Osteocyte (in vitro differentiated cells): ENCODE measurements around the gene FYB1. TPM values are rescaled to one million over a fixed set of nuclear protein-coding genes. Genes with fewer than 3 reads are reported as not detected.
A peak's percentile ranks its signal among the peaks of the same experiment; 100 is the strongest.

Source experiments
- DNase-seq: peaks from one replicate; pipeline ENCODE4 v3.0.0; 2021; ENCODE audit warnings: mixed read lengths; ENCODE audit not compliant: unreplicated experiment; ENCODE audit errors: extremely low spot score
- H3K27ac Mint-ChIP-seq: one replicate; pipeline ENCODE4 v1.8.0; 2021; ENCODE audit warnings: mild to moderate bottlenecking, mixed read lengths; ENCODE audit not compliant: unreplicated experiment
- H3K27me3 Mint-ChIP-seq: one replicate; pipeline ENCODE4 v1.8.0; 2021; ENCODE audit warnings: mixed read lengths; ENCODE audit not compliant: unreplicated experiment
- H3K36me3 Mint-ChIP-seq: one replicate; pipeline ENCODE4 v1.8.0; 2021; ENCODE audit warnings: mixed read lengths; ENCODE audit not compliant: unreplicated experiment
- H3K4me1 Mint-ChIP-seq: one replicate; pipeline ENCODE4 v1.8.0; 2021; ENCODE audit warnings: mixed read lengths; ENCODE audit not compliant: unreplicated experiment
- H3K4me3 Mint-ChIP-seq: one replicate; pipeline ENCODE4 v1.8.0; 2021; ENCODE audit warnings: mild to moderate bottlenecking, moderate library complexity, mixed read lengths; ENCODE audit not compliant: unreplicated experiment
- H3K9me3 Mint-ChIP-seq: one replicate; pipeline ENCODE4 v1.8.0; 2021; ENCODE audit warnings: mixed read lengths; ENCODE audit not compliant: unreplicated experiment
- total RNA-seq: library from RNA; stranded (reverse); gene quantifications from 2 replicates; pipeline ENCODE4 v1.2.1, GENCODE V29; 2021
- TF ChIP-seq, protein P1 (sequence below): fragments of 200-600 bp; sonication (generic); IDR thresholded peaks from 2 replicates; pipeline ENCODE4 v1.5.0; 2021; ENCODE audit warnings: antibody characterized with exemption, mild to moderate bottlenecking, moderate library complexity

The FYB1 gene
- total RNA-seq, 1 donor from 2014 or later, result not detected

DNA sequence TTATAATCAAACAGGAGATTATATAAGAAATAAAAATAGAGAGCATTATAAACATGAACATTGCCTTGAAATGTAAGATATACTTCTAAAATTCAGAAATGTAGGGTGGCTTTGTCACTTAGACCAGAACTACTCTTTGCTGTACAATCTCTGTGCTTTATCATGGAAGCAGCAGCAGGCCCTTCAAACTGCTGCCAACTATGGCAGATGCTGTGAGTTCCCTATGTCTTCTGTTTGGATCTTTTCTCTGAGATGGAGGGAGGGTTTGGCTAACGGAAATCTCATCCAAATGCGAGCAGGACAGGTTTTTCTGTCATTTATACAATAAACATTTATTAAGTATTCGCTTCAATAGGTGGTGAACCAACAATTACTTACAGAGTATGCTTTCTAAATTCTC lies 110.4 kb downstream of the FYB1 start:
- Mint-ChIP-seq H3K27ac (no peak overlapping the region), H3K4me3 (no peak overlapping the region), H3K36me3 (no peaks in the 10 kb centered on the region), H3K27me3 (no peaks in the 10 kb centered on the region), H3K9me3 (peaks cover 3% of the 10 kb centered on the region), H3K4me1 (peaks cover 8% of the 10 kb centered on the region)
- no peak for DNase-seq
- TF ChIP-seq, protein P1, sequence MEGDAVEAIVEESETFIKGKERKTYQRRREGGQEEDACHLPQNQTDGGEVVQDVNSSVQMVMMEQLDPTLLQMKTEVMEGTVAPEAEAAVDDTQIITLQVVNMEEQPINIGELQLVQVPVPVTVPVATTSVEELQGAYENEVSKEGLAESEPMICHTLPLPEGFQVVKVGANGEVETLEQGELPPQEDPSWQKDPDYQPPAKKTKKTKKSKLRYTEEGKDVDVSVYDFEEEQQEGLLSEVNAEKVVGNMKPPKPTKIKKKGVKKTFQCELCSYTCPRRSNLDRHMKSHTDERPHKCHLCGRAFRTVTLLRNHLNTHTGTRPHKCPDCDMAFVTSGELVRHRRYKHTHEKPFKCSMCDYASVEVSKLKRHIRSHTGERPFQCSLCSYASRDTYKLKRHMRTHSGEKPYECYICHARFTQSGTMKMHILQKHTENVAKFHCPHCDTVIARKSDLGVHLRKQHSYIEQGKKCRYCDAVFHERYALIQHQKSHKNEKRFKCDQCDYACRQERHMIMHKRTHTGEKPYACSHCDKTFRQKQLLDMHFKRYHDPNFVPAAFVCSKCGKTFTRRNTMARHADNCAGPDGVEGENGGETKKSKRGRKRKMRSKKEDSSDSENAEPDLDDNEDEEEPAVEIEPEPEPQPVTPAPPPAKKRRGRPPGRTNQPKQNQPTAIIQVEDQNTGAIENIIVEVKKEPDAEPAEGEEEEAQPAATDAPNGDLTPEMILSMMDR, result no peak

DNA sequence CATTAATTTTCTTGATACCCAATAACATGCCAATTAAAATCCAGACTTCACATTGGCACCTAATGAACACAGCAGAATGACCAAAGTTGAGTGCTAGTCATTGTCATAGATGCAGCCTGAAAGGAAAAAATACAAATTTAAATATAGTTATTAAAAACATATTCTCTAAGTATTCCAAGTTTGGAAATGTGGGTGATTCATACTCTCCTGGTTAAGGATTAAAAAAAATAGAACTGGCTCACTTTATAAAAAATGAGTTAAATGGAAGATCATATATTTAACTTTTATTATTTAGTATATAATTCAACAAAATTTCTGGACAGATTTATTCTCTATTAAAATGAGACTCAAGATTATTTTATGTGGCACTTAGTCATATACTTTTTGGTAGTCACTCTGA lies 112.0 kb downstream of the FYB1 start:
- Mint-ChIP-seq H3K27ac (no peak overlapping the region), H3K4me3 (no peak overlapping the region), H3K36me3 (no peaks in the 10 kb centered on the region), H3K4me1 (peaks cover 23% of the 10 kb centered on the region), H3K9me3 (peaks cover 3% of the 10 kb centered on the region), H3K27me3 (no peaks in the 10 kb centered on the region)
- TF ChIP-seq, protein P1, result no peak
- no peak for DNase-seq

DNA sequence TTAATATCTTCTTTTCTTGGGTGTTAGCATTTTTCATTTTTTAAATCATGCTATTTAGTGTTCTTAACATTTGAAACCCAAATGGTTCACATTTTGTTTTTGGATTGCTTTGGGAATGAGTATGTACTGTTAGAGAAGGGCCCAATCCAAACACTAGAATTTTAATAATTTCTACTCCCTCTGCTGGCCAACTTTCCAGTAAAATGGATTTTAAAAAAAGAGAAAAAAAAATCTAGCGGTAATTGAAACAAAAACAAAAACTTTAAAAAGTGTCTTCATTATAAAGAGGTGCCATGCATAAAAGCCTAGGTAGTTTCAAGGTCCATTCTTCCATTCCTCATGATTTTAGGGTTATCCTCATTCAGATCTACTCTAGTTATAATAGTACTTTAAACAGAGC lies 113.0 kb downstream of the FYB1 start:
- Mint-ChIP-seq H3K27ac (no peak overlapping the region), H3K27me3 (no peaks in the 10 kb centered on the region), H3K9me3 (peaks cover 3% of the 10 kb centered on the region), H3K4me3 (no peak overlapping the region), H3K4me1 (peaks cover 33% of the 10 kb centered on the region), H3K36me3 (no peaks in the 10 kb centered on the region)
- DNase-seq, result no peak
- TF ChIP-seq, protein P1, result peak; percentile 48

DNA sequence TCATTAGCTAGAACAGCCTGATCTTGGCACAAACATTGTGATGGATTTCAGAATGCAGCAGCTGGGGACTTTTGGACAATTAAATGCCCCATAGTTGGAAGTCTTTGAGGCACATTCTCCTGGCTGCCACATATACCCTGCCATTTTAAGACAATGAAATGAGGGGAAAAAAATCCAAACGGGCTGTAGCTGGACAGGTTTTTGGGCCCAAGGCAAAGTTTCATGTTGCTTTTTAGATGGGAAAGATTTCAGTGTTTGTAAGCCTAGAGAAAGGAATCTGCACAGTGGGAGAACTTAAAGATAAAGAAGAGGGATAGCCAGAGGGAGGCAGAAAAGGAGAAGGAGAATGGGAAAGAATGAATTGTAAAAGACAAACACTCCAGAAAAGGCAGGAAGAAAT lies 115.1 kb downstream of the FYB1 start:
- H3K27ac Mint-ChIP-seq, result no peak overlapping the region
- peaks cover 3% of the 10 kb centered on the region for H3K9me3 Mint-ChIP-seq
- TF ChIP-seq, protein P1, result no peak
- no peak overlapping the region for H3K4me3 Mint-ChIP-seq
- H3K4me1 Mint-ChIP-seq, result peaks cover 50% of the 10 kb centered on the region
- no peaks in the 10 kb centered on the region for H3K27me3 Mint-ChIP-seq
- H3K36me3 Mint-ChIP-seq, result no peaks in the 10 kb centered on the region
- no peak for DNase-seq

DNA sequence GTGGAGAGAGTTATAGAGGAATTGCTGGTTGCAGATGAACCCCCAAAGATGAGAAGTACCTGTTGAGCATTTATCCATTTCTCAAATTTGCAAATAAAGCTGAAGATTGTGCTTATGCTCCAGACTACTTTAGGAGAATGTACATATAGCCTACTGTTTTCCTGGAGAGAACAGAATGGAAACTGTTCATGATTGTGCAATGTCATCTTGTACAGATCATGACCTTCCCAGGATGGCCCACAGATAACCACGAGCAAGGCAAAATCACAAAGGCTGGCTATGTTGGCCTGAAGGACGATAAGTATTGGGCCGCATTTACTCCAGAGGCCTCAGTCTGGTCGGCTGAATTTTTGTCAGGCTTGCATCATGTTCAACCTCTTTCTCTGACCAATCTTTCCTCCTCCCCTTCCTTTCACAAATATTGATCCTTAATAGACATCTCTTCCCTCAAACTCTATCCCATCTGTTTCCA lies 116.6 kb downstream of the FYB1 start:
- Mint-ChIP-seq H3K4me3 (no peak overlapping the region), H3K27ac (peak overlapping the region; percentile 95)
- DNase-seq, result no peak

More for the DNA sequence above, 116.6 kb downstream of the FYB1 start:
- Mint-ChIP-seq H3K9me3 (peaks cover 3% of the 10 kb centered on the region), H3K4me1 (peaks cover 50% of the 10 kb centered on the region), H3K36me3 (no peaks in the 10 kb centered on the region), H3K27me3 (no peaks in the 10 kb centered on the region)
- TF ChIP-seq, protein P1, result no peak
